Breast epithelium (tissue), 4 donors: ENCODE results near the gene MEDAG. TPM values are rescaled to one million over a fixed set of nuclear protein-coding genes. Genes with fewer than 3 reads are reported as not detected.

Source experiments
- DNase-seq, 2 donors: peaks; one replicate each; pipeline ENCODE4 v3.0.0-alpha.2; 2019; ENCODE audit warnings: low spot score in 2 of 2
- H3K27ac ChIP-seq, 2 donors: fragments of 200-600 bp; sonication (generic) in 1 of 2; one replicate each; pipeline ENCODE4 v1.5.1; 2016 to 2019; ENCODE audit warnings: mild to moderate bottlenecking in 1 of 2
- H3K27me3 ChIP-seq, 2 donors: fragments of 200-600 bp; sonication (generic) in 1 of 2; one replicate each; pipeline versions ENCODE4 v1.5.1 to v1.6.0; 2017 to 2019; ENCODE audit warnings: control low read depth in 1 of 2, mild to moderate bottlenecking in 1 of 2
- H3K36me3 ChIP-seq: fragments of 200-600 bp; one replicate; pipeline ENCODE4 v1.5.1; 2019
- H3K4me1 ChIP-seq, 2 donors: fragments of 200-600 bp; sonication (generic); one replicate each; pipeline ENCODE4 v1.5.1; 2016 to 2019; ENCODE audit warnings: control low read depth in 1 of 2
- H3K4me3 ChIP-seq, 3 donors: fragments of 200-600 bp; sonication (generic); 1 replicate in 2 of 3; 2 replicates in 1 of 3; pipeline ENCODE4 v1.5.1; 2016 to 2019; ENCODE audit warnings: mild to moderate bottlenecking in 3 of 3, moderate library complexity in 2 of 3
- H3K9me3 ChIP-seq, 2 donors: fragments of 200-600 bp; sonication (generic) in 1 of 2; one replicate each; pipeline ENCODE4 v1.5.1; 2016 to 2019; ENCODE audit warnings: control low read depth in 1 of 2
- CTCF ChIP-seq, 3 donors: fragments of 450-650 bp; IDR thresholded peaks; one replicate each; pipeline ENCODE4 v1.5.1; 2016 to 2017; ENCODE audit warnings: antibody characterized with exemption in 3 of 3, mild to moderate bottlenecking in 3 of 3, moderate library complexity in 3 of 3
- POLR2A ChIP-seq: fragments of 450-650 bp; IDR thresholded peaks from one replicate; pipeline ENCODE4 v1.6.1; 2016; ENCODE audit warnings: antibody characterized with exemption, mild to moderate bottlenecking, moderate library complexity
- POLR2AphosphoS5 ChIP-seq, 3 donors: sonication (generic); formaldehyde crosslinking; IDR thresholded peaks; one replicate each; pipeline ENCODE4 v1.6.1; 2017; ENCODE audit warnings: antibody characterized with exemption in 3 of 3
- intact Hi-C: fragments of 100-400 bp; cut with DNase I; formaldehyde crosslinking; loops from one replicate; pipeline ENCODE4 v1.15.1; 2023; ENCODE audit warnings: low total_unique reads
- total RNA-seq, 3 donors: library from RNA; depleted of rRNA; stranded (reverse); fragments of >200 nt; gene quantifications; one replicate each; pipeline ENCODE4 v1.1.0, GENCODE V29; 2016

MEDAG gene
- total RNA-seq, 3 donors from 2014 or later, result 76.2 to 142 (median 95.4) TPM

- H3K4me1 ChIP-seq, result peaks cover 0 to 4% of the 10 kb centered on the region in 2 donors
- no peak for TF ChIP-seq POLR2A
- H3K36me3 ChIP-seq, result no peaks in the 10 kb centered on the region
- H3K27me3 ChIP-seq, result no peaks in the 10 kb centered on the region
- no peak for DNase-seq
- no peaks in the 10 kb centered on the region for H3K9me3 ChIP-seq
- H3K27ac ChIP-seq, result no peak overlapping the region
- intact Hi-C loops, result no loop called here
- no peak overlapping the region for H3K4me3 ChIP-seq
These were observed 10.9 kb downstream of the MEDAG start for GRCh38 chr13:30916991-30917390.

- Histone ChIP-seq H3K4me1 (peaks cover 0 to 4% of the 10 kb centered on the region in 2 donors), H3K4me3 (no peak overlapping the region), H3K27me3 (no peaks in the 10 kb centered on the region), H3K36me3 (no peaks in the 10 kb centered on the region), H3K27ac (no peak overlapping the region), H3K9me3 (no peaks in the 10 kb centered on the region)
- TF ChIP-seq CTCF (IDR thresholded peaks at IDR 0.05) (no peak), POLR2A (no peak), POLR2AphosphoS5 (IDR thresholded peaks at IDR 0.05) (no peak)
- no peak for DNase-seq
- intact Hi-C loops, result no loop called here
These were observed 12.8 kb downstream of the MEDAG start for GRCh38 chr13:30918662-30919405.

- intact Hi-C loops, result no loop called here
- DNase-seq, result no peak
These were observed 14.3 kb downstream of the MEDAG start for GRCh38 chr13:30920162-30920909.

GRCh38 chr13:30923418-30923817 is 17.3 kb downstream of the MEDAG start:
- no peak for DNase-seq
- Histone ChIP-seq H3K27me3 (no peaks in the 10 kb centered on the region), H3K9me3 (no peaks in the 10 kb centered on the region), H3K27ac (no peak overlapping the region), H3K4me1 (no peaks in the 10 kb centered on the region), H3K4me3 (no peak overlapping the region), H3K36me3 (no peaks in the 10 kb centered on the region)
- intact Hi-C loops, result no loop called here
- TF ChIP-seq POLR2A (no peak), CTCF (IDR thresholded peaks at IDR 0.05) (no peak), POLR2AphosphoS5 (IDR thresholded peaks at IDR 0.05) (no peak)

More at GRCh38 chr13:30920162-30920909, 14.3 kb downstream of the MEDAG start:
- no peak overlapping the region for H3K4me3 ChIP-seq
- peaks cover 0 to 4% of the 10 kb centered on the region in 2 donors for H3K4me1 ChIP-seq
- no peaks in the 10 kb centered on the region for H3K36me3 ChIP-seq
- H3K27me3 ChIP-seq, result no peaks in the 10 kb centered on the region
- H3K27ac ChIP-seq, result no peak overlapping the region
- no peak for TF ChIP-seq POLR2AphosphoS5 (IDR thresholded peaks at IDR 0.05)
- no peak for TF ChIP-seq CTCF (IDR thresholded peaks at IDR 0.05)
- TF ChIP-seq POLR2A, result no peak
- H3K9me3 ChIP-seq, result no peaks in the 10 kb centered on the region

GRCh38 chr13:30924721-30925120 is 18.6 kb downstream of the MEDAG start:
- no peak for DNase-seq
- H3K4me3 ChIP-seq, result no peak overlapping the region
- no peaks in the 10 kb centered on the region for H3K36me3 ChIP-seq
- no peaks in the 10 kb centered on the region for H3K9me3 ChIP-seq
- TF ChIP-seq POLR2AphosphoS5 (IDR thresholded peaks at IDR 0.05) (no peak), CTCF (IDR thresholded peaks at IDR 0.05) (no peak), POLR2A (no peak)
- no peak overlapping the region for H3K27ac ChIP-seq
- H3K27me3 ChIP-seq, result no peaks in the 10 kb centered on the region
- intact Hi-C loops, result no loop called here
- H3K4me1 ChIP-seq, result no peaks in the 10 kb centered on the region
